Measurements from ENCODE around the gene CAPN10.

The CAPN10 gene

GRCh38 chr2:240623531-240624010 is 37.0 kb downstream of the CAPN10 start:
- DNase-seq (ENCODE audit: low read depth in 2 of 2), result no peak

- no peak for DNase-seq (ENCODE audit: low read depth in 2 of 2)
These were observed 37.7 kb downstream of the CAPN10 start for GRCh38 chr2:240624011-240624949.

- DNase-seq (ENCODE audit: low read depth in 2 of 2), result peak; percentile 73 to 82
These were observed 38.6 kb downstream of the CAPN10 start, which contains the start of gene GPR35 for GRCh38 chr2:240624950-240625621. GPR35 (plus strand) TSS chr2:240625480; CDS start chr2:240629953, 4,473 bp downstream.

GRCh38 chr2:240626531-240627300 is 40.2 kb downstream of the CAPN10 start:
- DNase-seq (ENCODE audit: low read depth in 2 of 2), result no peak

- DNase-seq (ENCODE audit: low read depth in 2 of 2), result no peak
These were observed 41.4 kb downstream of the CAPN10 start for GRCh38 chr2:240627736-240628506.

GRCh38 chr2:240628507-240628807 is 41.9 kb downstream of the CAPN10 start:
- no peak for DNase-seq (ENCODE audit: low read depth in 2 of 2)

GRCh38 chr2:240628808-240629618 is 42.5 kb downstream of the CAPN10 start:
- no peak for DNase-seq (ENCODE audit: low read depth in 2 of 2)

- no peak for DNase-seq (ENCODE audit: low read depth in 2 of 2)
These were observed 43.1 kb downstream of the CAPN10 start for GRCh38 chr2:240629619-240629967.

- no peak for DNase-seq (ENCODE audit: low read depth in 2 of 2)
These were observed 43.6 kb downstream of the CAPN10 start for GRCh38 chr2:240629968-240630770.

- DNase-seq (ENCODE audit: low read depth in 2 of 2), result no peak
These were observed 44.4 kb downstream of the CAPN10 start for GRCh38 chr2:240630771-240631547.

- DNase-seq (ENCODE audit: low read depth in 2 of 2), result no peak
These were observed 45.2 kb downstream of the CAPN10 start for GRCh38 chr2:240631548-240632305.

- DNase-seq (ENCODE audit: low read depth in 2 of 2), result no peak
These were observed 45.8 kb downstream of the CAPN10 start for GRCh38 chr2:240632306-240632721.

GRCh38 chr2:240635121-240635997 is 48.8 kb downstream of the CAPN10 start:
- DNase-seq (ENCODE audit: low read depth in 2 of 2), result no peak

GRCh38 chr2:240635998-240636547 is 49.5 kb downstream of the CAPN10 start:
- no peak for DNase-seq (ENCODE audit: low read depth in 2 of 2)

GRCh38 chr2:240636563-240637115 is 50.1 kb downstream of the CAPN10 start:
- no peak for DNase-seq (ENCODE audit: low read depth in 2 of 2)

- no peak for DNase-seq (ENCODE audit: low read depth in 2 of 2)
These were observed 50.8 kb downstream of the CAPN10 start for GRCh38 chr2:240637116-240637900.
